ENCODE results near the gene CCSER1. TPM values are rescaled to one million over a fixed set of nuclear protein-coding genes. Genes with fewer than 3 reads are reported as not detected.

The CCSER1 gene
- total RNA-seq, 2 experiments from 2014 or later = not detected

DNA sequence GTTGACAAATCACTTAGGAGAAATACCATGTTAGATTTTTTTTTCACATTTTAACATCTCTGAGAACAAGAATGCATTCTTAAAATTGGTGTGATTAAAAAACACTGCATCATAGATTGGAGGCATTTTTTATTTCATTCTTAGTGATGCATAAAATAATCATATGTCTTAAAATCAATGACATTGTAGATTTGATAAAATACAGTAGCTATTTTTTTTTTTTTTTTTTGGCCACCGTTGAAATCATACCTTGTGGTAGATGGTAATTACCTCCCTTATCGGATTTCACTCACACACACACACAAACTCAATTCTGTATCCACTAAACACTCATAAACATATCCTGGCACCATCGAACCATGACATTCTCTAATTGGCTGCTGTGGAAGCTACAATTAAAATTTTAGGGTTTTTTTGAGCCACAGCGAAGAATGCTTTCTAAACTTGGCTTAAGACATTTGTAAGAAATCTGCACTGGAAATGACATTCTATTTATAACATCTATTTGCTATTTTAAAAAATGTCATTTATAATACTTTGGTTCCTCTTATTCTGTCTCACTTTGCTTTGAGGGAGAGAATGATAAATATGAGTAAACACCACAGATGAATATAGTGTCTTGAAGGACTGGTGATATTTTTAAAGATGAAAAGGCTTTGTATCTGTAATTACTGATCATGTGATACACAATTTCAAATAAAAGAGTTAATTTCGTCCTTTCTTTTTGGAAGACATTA is 60.1 kb downstream of the CCSER1 start:
- TF ChIP-seq, protein P1, sequence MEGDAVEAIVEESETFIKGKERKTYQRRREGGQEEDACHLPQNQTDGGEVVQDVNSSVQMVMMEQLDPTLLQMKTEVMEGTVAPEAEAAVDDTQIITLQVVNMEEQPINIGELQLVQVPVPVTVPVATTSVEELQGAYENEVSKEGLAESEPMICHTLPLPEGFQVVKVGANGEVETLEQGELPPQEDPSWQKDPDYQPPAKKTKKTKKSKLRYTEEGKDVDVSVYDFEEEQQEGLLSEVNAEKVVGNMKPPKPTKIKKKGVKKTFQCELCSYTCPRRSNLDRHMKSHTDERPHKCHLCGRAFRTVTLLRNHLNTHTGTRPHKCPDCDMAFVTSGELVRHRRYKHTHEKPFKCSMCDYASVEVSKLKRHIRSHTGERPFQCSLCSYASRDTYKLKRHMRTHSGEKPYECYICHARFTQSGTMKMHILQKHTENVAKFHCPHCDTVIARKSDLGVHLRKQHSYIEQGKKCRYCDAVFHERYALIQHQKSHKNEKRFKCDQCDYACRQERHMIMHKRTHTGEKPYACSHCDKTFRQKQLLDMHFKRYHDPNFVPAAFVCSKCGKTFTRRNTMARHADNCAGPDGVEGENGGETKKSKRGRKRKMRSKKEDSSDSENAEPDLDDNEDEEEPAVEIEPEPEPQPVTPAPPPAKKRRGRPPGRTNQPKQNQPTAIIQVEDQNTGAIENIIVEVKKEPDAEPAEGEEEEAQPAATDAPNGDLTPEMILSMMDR (conservative IDR thresholded peaks at IDR 0.05; ENCODE audit: low read length) = no peak
- TF ChIP-seq EZH2phosphoT487 (IDR thresholded peaks at IDR 0.05; ENCODE audit: borderline replicate concordance, low read depth, low read length) = no peak
- H3K79me2 ChIP-seq (ENCODE audit: insufficient read depth, low read depth, low read length) = no peaks in the 10 kb centered on the region
- CTCF ChIA-PET (ENCODE audit: unreplicated experiment) = no interaction called here
- POLR2A ChIA-PET = no interaction called here
- no peak overlapping the region for H3K4me2 ChIP-seq (ENCODE audit: low read length)
- intact Hi-C loops (cut with micrococcal nuclease; ENCODE audit: unreplicated experiment) = no loop called here
- H3K4me1 ChIP-seq (ENCODE audit: insufficient read depth, low read length, poor library complexity, severe bottlenecking) = no peaks in the 10 kb centered on the region
- no TSS peak for BruUV-seq (replicated peaks)
- H3K9me2 ChIP-seq (ENCODE audit: insufficient read depth, low read length) = no peaks in the 10 kb centered on the region
- no peaks in the 10 kb centered on the region for H4K20me1 ChIP-seq (ENCODE audit: insufficient read depth, low read length)
- H3K36me3 ChIP-seq (ENCODE audit: insufficient read depth, low read length) = no peaks in the 10 kb centered on the region
- no peak overlapping the region for H3K27ac ChIP-seq (ENCODE audit: low read depth, low read length, poor library complexity, severe bottlenecking)
- no peaks in the 10 kb centered on the region for H3K9me3 ChIP-seq (ENCODE audit: low read length)
- no peak overlapping the region for H2AFZ ChIP-seq (ENCODE audit: low read length)
- H3K4me3 ChIP-seq (ENCODE audit: low read depth, low read length, poor library complexity, severe bottlenecking) = no peak overlapping the region
- DNase-seq (ENCODE audit: low spot score) = no peak

DNA sequence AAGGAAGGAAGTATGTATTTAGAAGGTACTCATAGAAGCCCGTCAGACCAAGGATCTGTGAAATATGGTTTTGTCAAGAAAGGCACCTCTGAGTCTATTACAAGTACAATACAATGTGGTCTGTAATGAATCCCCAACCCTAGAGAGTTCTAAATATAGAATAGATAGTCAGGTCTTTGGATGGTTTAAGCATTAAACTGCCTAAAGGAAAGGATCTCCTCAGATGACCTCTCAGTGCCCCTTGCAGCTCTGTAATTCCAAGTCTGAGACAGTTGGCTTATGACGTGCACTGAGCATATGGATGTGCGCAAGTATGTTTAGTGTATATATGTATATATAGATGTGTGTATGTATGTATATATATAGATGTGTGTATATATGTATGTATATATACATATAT is 62.0 kb downstream of the CCSER1 start:
- ChIA-PET CTCF (ENCODE audit: unreplicated experiment) (no interaction called here), POLR2A (interaction anchor here (0.6 to 1.1 kb wide), 3 partner anchors 10 to 167 kb away, joined by 3 to 4 read pairs (median 3); no protein-coding TSS in a partner anchor)
- Histone ChIP-seq H3K9me3 (ENCODE audit: low read length) (no peaks in the 10 kb centered on the region), H3K4me2 (ENCODE audit: low read length) (no peak overlapping the region), H3K4me1 (ENCODE audit: insufficient read depth, low read length, poor library complexity, severe bottlenecking) (no peaks in the 10 kb centered on the region), H3K9me2 (ENCODE audit: insufficient read depth, low read length) (no peaks in the 10 kb centered on the region), H4K20me1 (ENCODE audit: insufficient read depth, low read length) (no peaks in the 10 kb centered on the region), H2AFZ (ENCODE audit: low read length) (no peak overlapping the region), H3K4me3 (ENCODE audit: low read depth, low read length, poor library complexity, severe bottlenecking) (no peak overlapping the region), H3K79me2 (ENCODE audit: insufficient read depth, low read depth, low read length) (no peaks in the 10 kb centered on the region), H3K36me3 (ENCODE audit: insufficient read depth, low read length) (no peaks in the 10 kb centered on the region), H3K27ac (ENCODE audit: low read depth, low read length, poor library complexity, severe bottlenecking) (no peak overlapping the region)
- DNase-seq (ENCODE audit: low spot score) = no peak
- BruUV-seq (replicated peaks) = no TSS peak
- intact Hi-C loops (cut with micrococcal nuclease; ENCODE audit: unreplicated experiment) = no loop called here
- TF ChIP-seq, protein P1 (conservative IDR thresholded peaks at IDR 0.05; ENCODE audit: low read length) = no peak
- no peak for TF ChIP-seq EZH2phosphoT487 (IDR thresholded peaks at IDR 0.05; ENCODE audit: borderline replicate concordance, low read depth, low read length)

DNA sequence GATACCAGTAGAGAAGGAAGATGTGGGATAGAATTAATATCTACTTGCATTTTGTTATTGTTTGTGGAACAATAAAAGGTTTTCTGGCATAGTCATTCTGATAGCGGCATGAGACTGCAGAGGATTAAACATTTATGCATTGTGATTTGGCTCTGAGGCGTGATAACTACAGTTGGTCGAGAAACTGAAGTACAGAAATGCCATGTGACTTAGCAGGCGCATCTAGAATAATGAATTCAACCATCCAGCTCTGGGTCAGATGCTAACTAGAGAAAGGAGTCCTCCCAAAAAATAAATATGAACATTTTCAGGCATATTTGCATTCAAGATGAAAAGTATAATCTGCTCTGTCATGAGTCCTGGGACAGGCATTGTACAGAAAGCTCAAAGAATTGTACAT is 62.8 kb downstream of the CCSER1 start:
- intact Hi-C loops (cut with micrococcal nuclease; ENCODE audit: unreplicated experiment) = no loop called here
- H3K4me3 ChIP-seq (ENCODE audit: low read depth, low read length, poor library complexity, severe bottlenecking) = no peak overlapping the region
- no peaks in the 10 kb centered on the region for H3K9me2 ChIP-seq (ENCODE audit: insufficient read depth, low read length)
- no peaks in the 10 kb centered on the region for H3K4me1 ChIP-seq (ENCODE audit: insufficient read depth, low read length, poor library complexity, severe bottlenecking)
- no peak overlapping the region for H3K27ac ChIP-seq (ENCODE audit: low read depth, low read length, poor library complexity, severe bottlenecking)
- no peak overlapping the region for H3K4me2 ChIP-seq (ENCODE audit: low read length)
- CTCF ChIA-PET (ENCODE audit: unreplicated experiment) = no interaction called here
- DNase-seq (ENCODE audit: low spot score) = no peak
- TF ChIP-seq EZH2phosphoT487 (IDR thresholded peaks at IDR 0.05; ENCODE audit: borderline replicate concordance, low read depth, low read length) = no peak
- TF ChIP-seq, protein P1 (conservative IDR thresholded peaks at IDR 0.05; ENCODE audit: low read length) = no peak
- no TSS peak for BruUV-seq (replicated peaks)
- H4K20me1 ChIP-seq (ENCODE audit: insufficient read depth, low read length) = no peaks in the 10 kb centered on the region
- POLR2A ChIA-PET = interaction anchor here (0.9 to 1.1 kb wide), 2 partner anchors 9 to 23 kb away, joined by 3 to 4 read pairs; no protein-coding TSS in a partner anchor
- no peaks in the 10 kb centered on the region for H3K79me2 ChIP-seq (ENCODE audit: insufficient read depth, low read depth, low read length)
- no peaks in the 10 kb centered on the region for H3K9me3 ChIP-seq (ENCODE audit: low read length)
- no peak overlapping the region for H2AFZ ChIP-seq (ENCODE audit: low read length)
- H3K36me3 ChIP-seq (ENCODE audit: insufficient read depth, low read length) = no peaks in the 10 kb centered on the region
